Panc1 (cell line): ENCODE results near the gene BOLA2.
"Not testable (repeated sequence)": the region's sequence is repeated elsewhere in the genome, so short reads cannot be mapped to it uniquely, and the experiment has no call there.

Source experiments
- CTCF ChIP-seq: fragments of 450-650 bp; IDR thresholded peaks from 2 replicates; pipeline ENCODE4 v1.5.1; 2017; ENCODE audit warnings: mild to moderate bottlenecking
- POLR2AphosphoS5 ChIP-seq: IDR thresholded peaks from 2 replicates; pipeline ENCODE4 v1.6.1; 2012; ENCODE audit warnings: mild to moderate bottlenecking, low read depth, low read length, moderate library complexity
- TF ChIP-seq, protein P1 (sequence below), 2 experiments: IDR thresholded peaks; 2 replicates each; pipeline ENCODE4 v1.6.1; 2011 to 2012; ENCODE audit warnings: low read depth in 2 of 2, control low read depth in 1 of 2, low read length in 1 of 2, mild to moderate bottlenecking in 1 of 2, moderate library complexity in 1 of 2; ENCODE audit not compliant: insufficient read depth in 1 of 2

GRCh38 chr16:29454828-29455227, 677 bp upstream of the BOLA2 start:
- not testable (repeated sequence) for TF ChIP-seq CTCF, POLR2AphosphoS5
- TF ChIP-seq, protein P1, sequence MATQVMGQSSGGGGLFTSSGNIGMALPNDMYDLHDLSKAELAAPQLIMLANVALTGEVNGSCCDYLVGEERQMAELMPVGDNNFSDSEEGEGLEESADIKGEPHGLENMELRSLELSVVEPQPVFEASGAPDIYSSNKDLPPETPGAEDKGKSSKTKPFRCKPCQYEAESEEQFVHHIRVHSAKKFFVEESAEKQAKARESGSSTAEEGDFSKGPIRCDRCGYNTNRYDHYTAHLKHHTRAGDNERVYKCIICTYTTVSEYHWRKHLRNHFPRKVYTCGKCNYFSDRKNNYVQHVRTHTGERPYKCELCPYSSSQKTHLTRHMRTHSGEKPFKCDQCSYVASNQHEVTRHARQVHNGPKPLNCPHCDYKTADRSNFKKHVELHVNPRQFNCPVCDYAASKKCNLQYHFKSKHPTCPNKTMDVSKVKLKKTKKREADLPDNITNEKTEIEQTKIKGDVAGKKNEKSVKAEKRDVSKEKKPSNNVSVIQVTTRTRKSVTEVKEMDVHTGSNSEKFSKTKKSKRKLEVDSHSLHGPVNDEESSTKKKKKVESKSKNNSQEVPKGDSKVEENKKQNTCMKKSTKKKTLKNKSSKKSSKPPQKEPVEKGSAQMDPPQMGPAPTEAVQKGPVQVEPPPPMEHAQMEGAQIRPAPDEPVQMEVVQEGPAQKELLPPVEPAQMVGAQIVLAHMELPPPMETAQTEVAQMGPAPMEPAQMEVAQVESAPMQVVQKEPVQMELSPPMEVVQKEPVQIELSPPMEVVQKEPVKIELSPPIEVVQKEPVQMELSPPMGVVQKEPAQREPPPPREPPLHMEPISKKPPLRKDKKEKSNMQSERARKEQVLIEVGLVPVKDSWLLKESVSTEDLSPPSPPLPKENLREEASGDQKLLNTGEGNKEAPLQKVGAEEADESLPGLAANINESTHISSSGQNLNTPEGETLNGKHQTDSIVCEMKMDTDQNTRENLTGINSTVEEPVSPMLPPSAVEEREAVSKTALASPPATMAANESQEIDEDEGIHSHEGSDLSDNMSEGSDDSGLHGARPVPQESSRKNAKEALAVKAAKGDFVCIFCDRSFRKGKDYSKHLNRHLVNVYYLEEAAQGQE (IDR thresholded peaks at IDR 0.05; ENCODE audit: insufficient read depth in 1 of 2, low read depth in 2 of 2, low read length in 1 of 2) = not testable (repeated sequence)
